ENCODE measurements around the gene NDNF.

The NDNF gene

GRCh38 chr4:121094297-121094966, 22.1 kb upstream of the NDNF start:
- no peaks in the 10 kb centered on the region for H3K9me3 ChIP-seq (ENCODE audit: insufficient read depth, low read depth, low read length)
- H3K27ac ChIP-seq (ENCODE audit: low read depth, low read length), result no peak overlapping the region
- 90% methylated on average over 3 of the region's 3 CpGs for WGBS
- H3K4me1 ChIP-seq (ENCODE audit: insufficient read depth, low read length), result no peaks in the 10 kb centered on the region
- H3K4me3 ChIP-seq (ENCODE audit: low read length), result no peak overlapping the region
- no peaks in the 10 kb centered on the region for H3K27me3 ChIP-seq (ENCODE audit: insufficient read depth, low read length)
- H3K36me3 ChIP-seq (ENCODE audit: insufficient read depth, low read length), result no peaks in the 10 kb centered on the region
- no peak overlapping the region for H3K9ac ChIP-seq (ENCODE audit: low read depth, low read length)

DNA sequence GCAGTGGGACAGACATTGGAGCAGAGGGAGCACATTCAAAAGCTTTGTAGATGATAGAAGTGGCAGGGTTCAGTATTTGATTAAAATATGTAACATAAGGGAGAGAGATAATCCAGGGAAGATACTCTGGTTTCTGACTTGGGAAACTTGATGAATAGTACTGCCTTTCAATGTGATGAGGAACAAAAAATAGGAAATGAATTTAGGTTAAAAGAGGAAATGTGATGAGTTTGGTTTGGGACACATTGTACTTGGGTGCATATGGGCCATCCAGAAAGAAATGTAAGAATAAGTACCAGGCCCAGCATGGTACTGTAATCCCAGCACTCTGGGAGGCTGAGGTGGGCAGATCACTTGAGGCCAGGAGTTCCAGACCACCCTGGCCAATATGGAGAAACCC, 20.9 kb upstream of the NDNF start:
- H3K4me1 ChIP-seq (ENCODE audit: insufficient read depth, low read length), result no peaks in the 10 kb centered on the region
- no peaks in the 10 kb centered on the region for H3K9me3 ChIP-seq (ENCODE audit: insufficient read depth, low read depth, low read length)
- no peak overlapping the region for H3K27ac ChIP-seq (ENCODE audit: low read depth, low read length)
- no peaks in the 10 kb centered on the region for H3K36me3 ChIP-seq (ENCODE audit: insufficient read depth, low read length)
- no peak overlapping the region for H3K4me3 ChIP-seq (ENCODE audit: low read length)
- no peaks in the 10 kb centered on the region for H3K27me3 ChIP-seq (ENCODE audit: insufficient read depth, low read length)
- H3K9ac ChIP-seq (ENCODE audit: low read depth, low read length), result no peak overlapping the region

- Histone ChIP-seq H3K36me3 (ENCODE audit: insufficient read depth, low read length) (no peaks in the 10 kb centered on the region), H3K27ac (ENCODE audit: low read depth, low read length) (no peak overlapping the region), H3K4me1 (ENCODE audit: insufficient read depth, low read length) (no peaks in the 10 kb centered on the region), H3K4me3 (ENCODE audit: low read length) (no peak overlapping the region), H3K9me3 (ENCODE audit: insufficient read depth, low read depth, low read length) (no peaks in the 10 kb centered on the region), H3K27me3 (ENCODE audit: insufficient read depth, low read length) (no peaks in the 10 kb centered on the region), H3K9ac (ENCODE audit: low read depth, low read length) (no peak overlapping the region)
Measured at GRCh38 chr4:121091941-121092340, 19.6 kb upstream of the NDNF start.

DNA sequence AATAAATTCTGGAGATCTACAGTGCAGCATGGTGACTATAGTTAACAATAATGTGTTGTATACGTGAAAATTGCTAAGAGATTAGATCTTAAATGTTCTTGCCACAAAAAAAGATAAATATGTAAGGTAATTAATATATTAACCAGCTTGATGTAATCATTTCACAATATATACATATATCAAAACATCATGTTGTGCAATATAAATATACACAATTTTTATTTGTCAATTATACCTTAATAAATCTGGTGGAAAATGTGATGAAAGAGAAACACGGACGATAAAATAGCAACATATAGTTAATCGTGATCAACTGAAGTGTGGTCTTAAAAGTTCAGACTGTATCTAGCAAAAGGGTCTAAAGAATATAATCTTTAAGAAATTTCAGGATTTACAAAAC, 16.5 kb upstream of the NDNF start:
- H3K27me3 ChIP-seq (ENCODE audit: insufficient read depth, low read length), result no peaks in the 10 kb centered on the region
- no peak overlapping the region for H3K27ac ChIP-seq (ENCODE audit: low read depth, low read length)
- no peak overlapping the region for H3K9ac ChIP-seq (ENCODE audit: low read depth, low read length)
- WGBS, result 95% methylated on average over 4 of the region's 4 CpGs
- H3K4me1 ChIP-seq (ENCODE audit: insufficient read depth, low read length), result no peaks in the 10 kb centered on the region
- H3K4me3 ChIP-seq (ENCODE audit: low read length), result no peak overlapping the region
- no peaks in the 10 kb centered on the region for H3K36me3 ChIP-seq (ENCODE audit: insufficient read depth, low read length)
- H3K9me3 ChIP-seq (ENCODE audit: insufficient read depth, low read depth, low read length), result no peaks in the 10 kb centered on the region

- Histone ChIP-seq H3K9ac (ENCODE audit: low read depth, low read length) (no peak overlapping the region), H3K4me1 (ENCODE audit: insufficient read depth, low read length) (no peaks in the 10 kb centered on the region; the same call in 1 of the 2 replicates), H3K36me3 (ENCODE audit: insufficient read depth, low read length) (no peaks in the 10 kb centered on the region), H3K4me3 (ENCODE audit: low read length) (no peak overlapping the region), H3K27me3 (ENCODE audit: insufficient read depth, low read length) (peaks cover 8% of the 10 kb centered on the region), H3K9me3 (ENCODE audit: insufficient read depth, low read depth, low read length) (no peaks in the 10 kb centered on the region), H3K27ac (ENCODE audit: low read depth, low read length) (no peak overlapping the region)
- WGBS, result 96% methylated on average over 1 of the region's 1 CpG
Measured at GRCh38 chr4:121079376-121079775, 7.0 kb upstream of the NDNF start.

DNA sequence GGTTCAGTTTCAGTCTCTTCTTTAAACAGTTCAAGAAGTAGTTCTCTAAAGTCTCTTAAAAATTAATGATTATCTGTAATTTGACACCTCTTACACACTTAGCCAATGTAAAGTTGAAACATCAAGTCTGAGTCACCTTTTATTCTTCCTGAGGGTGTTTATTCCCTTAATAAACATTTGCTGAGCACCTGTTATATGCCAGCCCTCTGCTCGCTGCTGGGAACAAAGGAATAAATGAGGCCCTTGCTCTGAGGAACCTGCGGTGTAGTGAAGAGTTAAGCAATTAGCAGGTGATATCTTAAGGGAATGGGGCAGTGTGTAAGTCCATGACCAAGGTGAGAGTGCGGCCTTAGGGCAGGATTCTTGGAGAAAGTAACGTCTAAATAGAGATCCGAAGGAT, 5.2 kb upstream of the NDNF start:
- Histone ChIP-seq H3K4me3 (ENCODE audit: low read length) (no peak overlapping the region), H3K27ac (ENCODE audit: low read depth, low read length) (no peak overlapping the region), H3K9me3 (ENCODE audit: insufficient read depth, low read depth, low read length) (no peaks in the 10 kb centered on the region), H3K4me1 (ENCODE audit: insufficient read depth, low read length) (peaks cover 10% of the 10 kb centered on the region; the same call in 1 of the 2 replicates), H3K36me3 (ENCODE audit: insufficient read depth, low read length) (no peaks in the 10 kb centered on the region), H3K9ac (ENCODE audit: low read depth, low read length) (no peak overlapping the region), H3K27me3 (ENCODE audit: insufficient read depth, low read length) (peaks cover 26% of the 10 kb centered on the region)
- WGBS, result 63% methylated on average over 5 of the region's 5 CpGs

- Histone ChIP-seq H3K9me3 (ENCODE audit: insufficient read depth, low read depth, low read length) (no peaks in the 10 kb centered on the region), H3K27ac (ENCODE audit: low read depth, low read length) (no peak overlapping the region), H3K4me3 (ENCODE audit: low read length) (no peak overlapping the region), H3K9ac (ENCODE audit: low read depth, low read length) (no peak overlapping the region), H3K27me3 (ENCODE audit: insufficient read depth, low read length) (peaks cover 34% of the 10 kb centered on the region), H3K4me1 (ENCODE audit: insufficient read depth, low read length) (peaks cover 10% of the 10 kb centered on the region; the same call in 1 of the 2 replicates), H3K36me3 (ENCODE audit: insufficient read depth, low read length) (no peaks in the 10 kb centered on the region)
- WGBS, result 94% methylated on average over 3 of the region's 6 CpGs
Measured at GRCh38 chr4:121076416-121076815, 4.1 kb upstream of the NDNF start.

GRCh38 chr4:121073672-121074381, 1.5 kb upstream of the NDNF start:
- Histone ChIP-seq H3K27me3 (ENCODE audit: insufficient read depth, low read length) (peaks cover 60% of the 10 kb centered on the region), H3K9ac (ENCODE audit: low read depth, low read length) (no peak overlapping the region), H3K9me3 (ENCODE audit: insufficient read depth, low read depth, low read length) (no peaks in the 10 kb centered on the region), H3K27ac (ENCODE audit: low read depth, low read length) (no peak overlapping the region), H3K36me3 (ENCODE audit: insufficient read depth, low read length) (no peaks in the 10 kb centered on the region), H3K4me3 (ENCODE audit: low read length) (no peak overlapping the region), H3K4me1 (ENCODE audit: insufficient read depth, low read length) (peaks cover 10% of the 10 kb centered on the region)
- WGBS, result 42% methylated on average over 5 of the region's 5 CpGs

- no peaks in the 10 kb centered on the region for H3K9me3 ChIP-seq (ENCODE audit: insufficient read depth, low read depth, low read length)
- H3K4me1 ChIP-seq (ENCODE audit: insufficient read depth, low read length), result peaks cover 10% of the 10 kb centered on the region
- peak overlapping the region; percentile 79 for H3K4me3 ChIP-seq (ENCODE audit: low read length)
- H3K9ac ChIP-seq (ENCODE audit: low read depth, low read length), result no peak overlapping the region; the same call in 1 of the 2 replicates
- H3K27ac ChIP-seq (ENCODE audit: low read depth, low read length), result no peak overlapping the region
- H3K36me3 ChIP-seq (ENCODE audit: insufficient read depth, low read length), result no peaks in the 10 kb centered on the region
- WGBS, result 0% methylated on average over 11 of the region's 12 CpGs
- peaks cover 63% of the 10 kb centered on the region for H3K27me3 ChIP-seq (ENCODE audit: insufficient read depth, low read length)
Measured at GRCh38 chr4:121073004-121073435, 685 bp upstream of the NDNF start.

DNA sequence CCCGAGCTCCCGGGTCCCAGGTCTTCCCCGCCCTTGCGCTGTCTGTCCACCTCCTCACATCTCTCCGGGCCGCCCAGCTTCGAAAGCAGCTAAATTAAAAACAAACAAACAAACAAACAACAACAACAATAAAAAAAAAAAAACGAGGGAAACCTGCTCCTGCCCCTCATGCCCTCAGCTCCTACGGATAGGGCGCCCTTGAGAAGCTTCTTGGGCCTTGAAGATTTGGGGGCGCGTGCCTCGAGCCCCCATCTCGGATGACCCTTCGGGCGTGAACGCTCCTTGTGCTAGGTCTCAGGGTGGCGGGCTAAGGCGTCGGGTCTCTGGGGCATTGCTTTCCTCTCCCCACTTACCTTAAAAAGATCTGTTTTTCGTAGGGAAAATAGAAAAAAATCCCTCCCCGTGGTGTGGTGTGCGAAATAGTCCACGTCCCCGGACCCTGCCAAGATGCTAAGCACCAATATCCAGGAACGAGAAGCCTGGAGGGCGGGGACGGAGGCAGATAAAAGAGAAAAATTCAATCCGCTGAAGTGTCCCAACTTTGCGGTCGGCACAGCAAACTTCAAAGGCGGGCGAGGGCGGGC, 603 bp downstream of the NDNF start:
- peaks cover 63% of the 10 kb centered on the region for H3K27me3 ChIP-seq (ENCODE audit: insufficient read depth, low read length)
- H3K4me3 ChIP-seq (ENCODE audit: low read length), result peak overlapping the region; percentile 79
- no peaks in the 10 kb centered on the region for H3K9me3 ChIP-seq (ENCODE audit: insufficient read depth, low read depth, low read length)
- H3K27ac ChIP-seq (ENCODE audit: low read depth, low read length), result no peak overlapping the region
- peaks cover 10% of the 10 kb centered on the region for H3K4me1 ChIP-seq (ENCODE audit: insufficient read depth, low read length)
- WGBS, result under 1% methylated on average over 34 of the region's 34 CpGs
- no peak overlapping the region for H3K9ac ChIP-seq (ENCODE audit: low read depth, low read length)
- no peaks in the 10 kb centered on the region for H3K36me3 ChIP-seq (ENCODE audit: insufficient read depth, low read length)
